IMR-90 (cell line): Measurements from ENCODE around the gene OVCA2. TPM values are rescaled to one million over a fixed set of nuclear protein-coding genes. Genes with fewer than 3 reads are reported as not detected.

ENCODE experiments used
- ATAC-seq: fragments of 200-7000 bp; cut with Tn5 transposase; 2 replicates; pipeline ENCODE4 v1.9.1; 2020; ENCODE audit warnings: low read depth, mild to moderate bottlenecking, moderate library complexity
- BruUV-seq: library from RNA; stranded (reverse); fragments of 400-500 nt; replicated peaks from 2 replicates; lab custom pipeline; 2021; lab: Mats Ljungman, UMichigan
- CTCF ChIA-PET: fragments of 300-600 bp; formaldehyde crosslinking; extraction: SDS; loops from one replicate; lab custom pipeline; 2021; ENCODE audit warnings: antibody characterized with exemption; lab: Yijun Ruan, JAX
- POLR2A ChIA-PET: fragments of 300-600 bp; sonication (Branson Sonifier 250); formaldehyde crosslinking; loops from one replicate; lab custom pipeline; 2022; ENCODE audit warnings: antibody characterized with exemption; ENCODE audit not compliant: unreplicated experiment; lab: Charles Lee
- DNase-seq: peaks from one replicate; pipeline ENCODE4 v3.0.0; 2013
- H2AFZ ChIP-seq: replicated peaks from 2 replicates; pipeline ENCODE3; 2013; ENCODE audit warnings: low read length, mild to moderate bottlenecking; ENCODE audit not compliant: poor library complexity
- H2AK5ac ChIP-seq: 2 replicates; pipeline ENCODE4 v1.6.1; 2013; ENCODE audit warnings: low read depth, low read length, inconsistent platforms
- H2AK9ac ChIP-seq: replicated peaks from 2 replicates; pipeline ENCODE3; 2013; ENCODE audit warnings: mild to moderate bottlenecking, low read depth, low read length, moderate library complexity; ENCODE audit not compliant: poor library complexity
- H2BK120ac ChIP-seq: 2 replicates; pipeline ENCODE4 v1.6.1; 2013; ENCODE audit warnings: low read depth, low read length, inconsistent platforms
- H2BK15ac ChIP-seq: 3 replicates; pipeline ENCODE4 v1.6.1; 2013; ENCODE audit warnings: low read depth, low read length, inconsistent platforms
- H2BK20ac ChIP-seq: 2 replicates; pipeline ENCODE4 v1.6.1; 2013; ENCODE audit warnings: low read depth, mild to moderate bottlenecking, inconsistent platforms, low read length, moderate library complexity
- H2BK5ac ChIP-seq: 2 replicates; pipeline ENCODE4 v1.6.1; 2013; ENCODE audit warnings: mild to moderate bottlenecking, low read depth, low read length, inconsistent platforms; ENCODE audit not compliant: poor library complexity, severe bottlenecking
- H3K14ac ChIP-seq: replicated peaks from 2 replicates; pipeline ENCODE4 v1.6.1; 2013; ENCODE audit warnings: low read depth, low read length, inconsistent platforms
- H3K18ac ChIP-seq: 2 replicates; pipeline ENCODE4 v1.6.1; 2013; ENCODE audit warnings: low read depth, low read length, control low read depth
- H3K23ac ChIP-seq: 2 replicates; pipeline ENCODE4 v1.6.1; 2013; ENCODE audit warnings: low read depth, low read length, inconsistent platforms
- H3K27ac ChIP-seq: 2 replicates; pipeline ENCODE4 v1.5.1; 2013; ENCODE audit warnings: mild to moderate bottlenecking, control low read depth, low read length; ENCODE audit not compliant: insufficient read depth
- H3K27me3 ChIP-seq: 2 replicates; pipeline ENCODE4 v1.6.1; 2013; ENCODE audit warnings: low read length; ENCODE audit not compliant: control insufficient read depth, insufficient read depth
- H3K36me3 ChIP-seq: 2 replicates; pipeline ENCODE4 v1.6.1; 2013; ENCODE audit warnings: low read length, mixed read lengths; ENCODE audit not compliant: control insufficient read depth, insufficient read depth
- H3K4ac ChIP-seq: 2 replicates; pipeline ENCODE4 v1.6.1; 2013; ENCODE audit warnings: low read depth, low read length, inconsistent platforms
- H3K4me1 ChIP-seq: 2 replicates; pipeline ENCODE4 v1.6.1; 2013; ENCODE audit warnings: low read length, mixed read lengths; ENCODE audit not compliant: control insufficient read depth, insufficient read depth
- H3K4me2 ChIP-seq: 2 replicates; pipeline ENCODE4 v1.6.1; 2013; ENCODE audit warnings: low read depth, mild to moderate bottlenecking, control low read depth, low read length, moderate library complexity
- H3K4me3 ChIP-seq: 2 replicates; pipeline ENCODE4 v1.5.1; 2013; ENCODE audit warnings: low read depth, mild to moderate bottlenecking, control low read depth, low read length, moderate library complexity; ENCODE audit not compliant: insufficient read depth
- H3K56ac ChIP-seq: 2 replicates; pipeline ENCODE4 v1.6.1; 2013; ENCODE audit warnings: low read length, inconsistent platforms; ENCODE audit not compliant: insufficient read depth; ENCODE audit errors: extremely low read depth
- H3K79me1 ChIP-seq, 2 experiments: 2 replicates each; pipeline ENCODE4 v1.6.1; 2013; ENCODE audit warnings: low read length in 2 of 2, inconsistent platforms in 1 of 2, low read depth in 1 of 2
- H3K9ac ChIP-seq: 2 replicates; pipeline ENCODE4 v1.6.1; 2013; ENCODE audit warnings: low read depth, low read length, control low read depth
- H3K9me1 ChIP-seq: 2 replicates; pipeline ENCODE4 v1.6.1; 2013; ENCODE audit warnings: low read length, inconsistent platforms; ENCODE audit not compliant: insufficient read depth
- H3K9me3 ChIP-seq: 2 replicates; pipeline ENCODE4 v1.6.1; 2013; ENCODE audit warnings: low read length; ENCODE audit not compliant: control insufficient read depth, insufficient read depth
- H4K20me1 ChIP-seq: 2 replicates; pipeline ENCODE4 v1.6.1; 2013; ENCODE audit warnings: low read length, inconsistent platforms; ENCODE audit not compliant: insufficient read depth
- H4K5ac ChIP-seq: 2 replicates; pipeline ENCODE4 v1.6.1; 2013; ENCODE audit warnings: mild to moderate bottlenecking, low read depth, low read length, control low read depth
- H4K8ac ChIP-seq, 2 experiments: 2 replicates each; pipeline ENCODE4 v1.6.1; 2013; ENCODE audit warnings: low read depth in 2 of 2, low read length in 2 of 2, control low read depth in 1 of 2, inconsistent platforms in 1 of 2
- H4K91ac ChIP-seq: 2 replicates; pipeline ENCODE4 v1.6.1; 2013; ENCODE audit warnings: low read depth, low read length, inconsistent platforms; ENCODE audit not compliant: insufficient read depth
- CEBPB ChIP-seq: IDR thresholded peaks from 2 replicates; pipeline ENCODE4 v1.6.1; 2012; ENCODE audit warnings: low read depth, low read length, improper control_type of control experiment
- CHD1 ChIP-seq: IDR thresholded peaks from 2 replicates; pipeline ENCODE4 v1.6.1; 2012; ENCODE audit warnings: low read depth, low read length, improper control_type of control experiment
- FOS ChIP-seq: fragments of 150-350 bp; IDR thresholded peaks from 2 replicates; pipeline ENCODE4 v1.6.1; 2016; ENCODE audit warnings: low read depth, low read length
- MAFK ChIP-seq: IDR thresholded peaks from 2 replicates; pipeline ENCODE4 v1.6.1; 2012; ENCODE audit warnings: low read depth, low read length, improper control_type of control experiment
- MXI1 ChIP-seq: IDR thresholded peaks from 2 replicates; pipeline ENCODE4 v1.6.1; 2012; ENCODE audit warnings: low read depth, mild to moderate bottlenecking, low read length, moderate library complexity, borderline replicate concordance
- NFE2L2 ChIP-seq: fragments of 150-350 bp; IDR thresholded peaks from 2 replicates; pipeline ENCODE4 v1.6.1; 2016; ENCODE audit warnings: low read depth, mild to moderate bottlenecking, low read length
- RAD21 ChIP-seq: IDR thresholded peaks from 2 replicates; pipeline ENCODE4 v1.6.1; 2012; ENCODE audit warnings: low read length, improper control_type of control experiment
- RFX5 ChIP-seq: IDR thresholded peaks from 2 replicates; pipeline ENCODE4 v1.8.0; 2012; ENCODE audit warnings: low read depth, mild to moderate bottlenecking, low read length, moderate library complexity
- SMC3 ChIP-seq: fragments of 150-350 bp; IDR thresholded peaks from 2 replicates; pipeline ENCODE4 v1.6.1; 2016; ENCODE audit warnings: low read depth, mild to moderate bottlenecking, antibody characterized with exemption, low read length, moderate library complexity
- WGBS, 2 experiments: methylation state at CpG; one replicate each; pipeline versions ENCODE4 v1.1.5 to v1.1.7; 2013; ENCODE audit warnings: missing lambda C conversion rate in 2 of 2; ENCODE audit not compliant: insufficient read length in 1 of 2; ENCODE audit errors: extremely low coverage in 2 of 2; 5-methylcytosine and 5-hydroxymethylcytosine counted together
- dilution Hi-C: fragments of 300-500 bp; cut with HindIII; formaldehyde crosslinking; loops from one replicate; pipeline ENCODE4 v1.14.3; 2018; ENCODE audit warnings: low sequenced_read_pairs; ENCODE audit not compliant: unreplicated experiment
- in situ Hi-C: fragments of 300-500 bp; cut with MboI; formaldehyde crosslinking; loops from 3 replicates; pipeline ENCODE4 v1.14.3; 2019; ENCODE audit warnings: low sequenced_read_pairs, inconsistent platforms, mixed read lengths
- intact Hi-C: fragments of 100-400 bp; cut with micrococcal nuclease; formaldehyde crosslinking; loops from 2 replicates; pipeline ENCODE4 v1.10.0; 2022
- polyA plus RNA-seq, 3 experiments: library from polyadenylated mRNA; depleted of rRNA; stranded (reverse); fragments of >200 nt; gene quantifications; 2 replicates each; pipeline ENCODE4 v1.2.3, GENCODE V29; 2012; ENCODE audit warnings: low replicate concordance in 1 of 3
- total RNA-seq: library from RNA; depleted of rRNA; stranded (reverse); fragments of >200 nt; gene quantifications from 2 replicates; pipeline ENCODE4 v1.2.3, GENCODE V29; 2012
- TF ChIP-seq, protein P1 (sequence below): fragments of 150-350 bp; IDR thresholded peaks from 2 replicates; pipeline ENCODE4 v1.6.1; 2017; ENCODE audit warnings: mild to moderate bottlenecking, antibody characterized with exemption, low read length, low read depth
- TF ChIP-seq, protein P2 (sequence below): conservative IDR thresholded peaks from 2 replicates; pipeline ENCODE4 v1.5.1; 2012; ENCODE audit warnings: mild to moderate bottlenecking, low read depth, low read length, improper control_type of control experiment
- TF ChIP-seq, protein P3 (sequence below): fragments of 150-350 bp; IDR thresholded peaks from 2 replicates; pipeline ENCODE4 v1.6.1; 2016; ENCODE audit warnings: low read depth, mild to moderate bottlenecking, low read length, moderate library complexity, borderline replicate concordance

Gene OVCA2
- total and polyA plus RNA-seq, 2 of the 4 experiments (the other 2 are of a cell fraction) = 38.7 to 46.9 TPM

DNA sequence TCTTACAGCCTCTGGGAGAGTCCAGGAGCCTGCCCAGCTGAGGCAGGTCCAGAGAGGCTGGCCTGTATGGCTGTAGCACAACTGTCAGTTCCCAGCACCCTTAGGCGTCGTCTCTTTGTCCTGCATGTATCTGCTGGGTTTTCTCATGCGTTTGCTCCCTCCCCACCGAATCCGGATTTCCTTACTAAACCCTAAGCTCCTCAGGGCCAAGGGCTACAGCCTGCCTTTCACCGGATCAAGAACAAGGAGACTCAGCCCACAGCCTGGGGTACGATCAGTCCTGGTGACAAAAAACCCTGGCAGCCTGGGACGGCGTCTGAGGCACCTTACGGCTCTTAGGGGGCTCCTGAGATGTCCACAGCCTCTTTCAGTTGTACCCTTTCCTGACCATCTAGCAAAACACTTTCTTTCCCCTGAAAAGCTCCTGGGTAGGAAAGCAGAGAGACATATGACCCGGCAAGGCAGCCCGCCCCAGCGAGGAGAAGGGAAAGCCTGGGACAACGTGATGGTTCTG is 25.3 kb downstream of the OVCA2 start (continued):
- TF ChIP-seq MAFK = no peak

DNA sequence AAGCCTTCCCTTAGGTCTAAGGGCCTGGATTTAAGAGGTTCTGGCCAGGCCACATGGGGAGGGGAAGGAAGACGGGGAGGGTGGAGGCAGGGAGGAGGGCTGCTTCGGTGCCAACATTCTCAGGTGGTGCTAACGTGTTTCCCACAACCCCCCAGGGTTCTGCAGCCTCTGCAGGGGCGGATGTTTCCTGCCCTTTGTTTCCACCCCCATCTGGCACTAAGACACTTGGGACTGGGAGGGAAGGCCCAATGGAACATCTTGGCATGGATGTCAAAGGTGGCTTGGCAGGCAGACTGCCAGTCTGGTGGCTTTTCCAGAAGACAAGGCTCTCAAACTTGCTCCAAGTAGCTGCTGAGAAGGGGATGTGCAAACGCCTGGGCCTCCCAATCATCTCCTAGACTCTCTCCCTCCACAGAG is 25.8 kb downstream of the OVCA2 start:
- peak overlapping the region; percentile 65 for H3K18ac ChIP-seq
- peaks cover 33 to 83% of the 10 kb centered on the region in 2 experiments for H3K79me1 ChIP-seq
- no peaks in the 10 kb centered on the region for H3K9me3 ChIP-seq
- no peaks in the 10 kb centered on the region for H4K20me1 ChIP-seq
- H2BK20ac ChIP-seq = peak overlapping the region; percentile 90
- H3K9ac ChIP-seq = peak overlapping the region; percentile 62; the same call in 1 of the 2 replicates
- peak; percentile 56 for DNase-seq
- H2BK15ac ChIP-seq = peak overlapping the region; percentile 93; the same call in 2 of the 3 replicates
- peak overlapping the region; percentile 5 for H2AFZ ChIP-seq
- H2AK9ac ChIP-seq = peak overlapping the region; percentile 85
- H3K56ac ChIP-seq = peak overlapping the region; percentile 63; the same call in 1 of the 2 replicates
- ChIA-PET POLR2A (no interaction called here), CTCF (interaction anchor here (0.6 to 2.2 kb wide), 5 partner anchors 9 to 177 kb away, joined by 3 to 8 read pairs (median 5); partner anchors contain the start of gene HIC1)
- no peak overlapping the region for H3K4me3 ChIP-seq
- peak overlapping the region; percentile 93 for H3K23ac ChIP-seq
- dilution Hi-C loops (no loop called here), in situ Hi-C loops (loop anchor here (5.0 to 10.0 kb wide), 2 partner anchors 107 to 180 kb away; no protein-coding TSS in a partner anchor), intact Hi-C loops (loop anchor here (1.0 to 2.0 kb wide), 2 partner anchors 107 to 177 kb away; no protein-coding TSS in a partner anchor)
- peak overlapping the region; percentile 92 for H3K27ac ChIP-seq
- H4K5ac ChIP-seq = peak overlapping the region; percentile 94; the same call in 1 of the 2 replicates
- H3K9me1 ChIP-seq = peaks cover 56% of the 10 kb centered on the region
- no peak overlapping the region for H3K4me2 ChIP-seq
- peaks cover 30% of the 10 kb centered on the region for H3K36me3 ChIP-seq
- H4K8ac ChIP-seq = peak overlapping the region; percentile 92 to 99
- ATAC-seq = no peak
- H4K91ac ChIP-seq = peak overlapping the region; percentile 97
- no TSS peak for BruUV-seq
- H2BK5ac ChIP-seq = peak overlapping the region; percentile 98
- 17% methylated on average over 1 of the region's 5 CpGs; no CpG with 5 or more reads in 1 of the 2 experiments for WGBS, 2 experiments
- peak overlapping the region; percentile 90 for H3K14ac ChIP-seq
- H3K27me3 ChIP-seq = no peaks in the 10 kb centered on the region
- peaks cover 76% of the 10 kb centered on the region for H3K4me1 ChIP-seq
- H3K4ac ChIP-seq = peak overlapping the region; percentile 95
- peak overlapping the region; percentile 98 for H2AK5ac ChIP-seq
- peak overlapping the region; percentile 99 for H2BK120ac ChIP-seq
- TF ChIP-seq MXI1 (no peak), RFX5 (no peak), FOS (no peak), CHD1 (no peak), NFE2L2 (no peak), CEBPB (no peak), SMC3 (no peak), RAD21 (no peak), MAFK (no peak)
- TF ChIP-seq, protein P1, sequence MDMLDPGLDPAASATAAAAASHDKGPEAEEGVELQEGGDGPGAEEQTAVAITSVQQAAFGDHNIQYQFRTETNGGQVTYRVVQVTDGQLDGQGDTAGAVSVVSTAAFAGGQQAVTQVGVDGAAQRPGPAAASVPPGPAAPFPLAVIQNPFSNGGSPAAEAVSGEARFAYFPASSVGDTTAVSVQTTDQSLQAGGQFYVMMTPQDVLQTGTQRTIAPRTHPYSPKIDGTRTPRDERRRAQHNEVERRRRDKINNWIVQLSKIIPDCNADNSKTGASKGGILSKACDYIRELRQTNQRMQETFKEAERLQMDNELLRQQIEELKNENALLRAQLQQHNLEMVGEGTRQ = no peak
- TF ChIP-seq, protein P2, sequence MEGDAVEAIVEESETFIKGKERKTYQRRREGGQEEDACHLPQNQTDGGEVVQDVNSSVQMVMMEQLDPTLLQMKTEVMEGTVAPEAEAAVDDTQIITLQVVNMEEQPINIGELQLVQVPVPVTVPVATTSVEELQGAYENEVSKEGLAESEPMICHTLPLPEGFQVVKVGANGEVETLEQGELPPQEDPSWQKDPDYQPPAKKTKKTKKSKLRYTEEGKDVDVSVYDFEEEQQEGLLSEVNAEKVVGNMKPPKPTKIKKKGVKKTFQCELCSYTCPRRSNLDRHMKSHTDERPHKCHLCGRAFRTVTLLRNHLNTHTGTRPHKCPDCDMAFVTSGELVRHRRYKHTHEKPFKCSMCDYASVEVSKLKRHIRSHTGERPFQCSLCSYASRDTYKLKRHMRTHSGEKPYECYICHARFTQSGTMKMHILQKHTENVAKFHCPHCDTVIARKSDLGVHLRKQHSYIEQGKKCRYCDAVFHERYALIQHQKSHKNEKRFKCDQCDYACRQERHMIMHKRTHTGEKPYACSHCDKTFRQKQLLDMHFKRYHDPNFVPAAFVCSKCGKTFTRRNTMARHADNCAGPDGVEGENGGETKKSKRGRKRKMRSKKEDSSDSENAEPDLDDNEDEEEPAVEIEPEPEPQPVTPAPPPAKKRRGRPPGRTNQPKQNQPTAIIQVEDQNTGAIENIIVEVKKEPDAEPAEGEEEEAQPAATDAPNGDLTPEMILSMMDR = no peak
- TF ChIP-seq, protein P3, sequence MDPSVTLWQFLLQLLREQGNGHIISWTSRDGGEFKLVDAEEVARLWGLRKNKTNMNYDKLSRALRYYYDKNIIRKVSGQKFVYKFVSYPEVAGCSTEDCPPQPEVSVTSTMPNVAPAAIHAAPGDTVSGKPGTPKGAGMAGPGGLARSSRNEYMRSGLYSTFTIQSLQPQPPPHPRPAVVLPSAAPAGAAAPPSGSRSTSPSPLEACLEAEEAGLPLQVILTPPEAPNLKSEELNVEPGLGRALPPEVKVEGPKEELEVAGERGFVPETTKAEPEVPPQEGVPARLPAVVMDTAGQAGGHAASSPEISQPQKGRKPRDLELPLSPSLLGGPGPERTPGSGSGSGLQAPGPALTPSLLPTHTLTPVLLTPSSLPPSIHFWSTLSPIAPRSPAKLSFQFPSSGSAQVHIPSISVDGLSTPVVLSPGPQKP = no peak
